ENCODE measurements around the gene PPM1B. TPM values are rescaled to one million over a fixed set of nuclear protein-coding genes. Genes with fewer than 3 reads are reported as not detected.

Gene PPM1B
- total RNA-seq, 1 donor from 2014 or later, result 36.2 TPM

- Mint-ChIP-seq H3K4me3 (ENCODE audit: unreplicated experiment) (no peak overlapping the region), H3K27ac (ENCODE audit: unreplicated experiment) (peak overlapping the region; percentile 28), H3K9me3 (ENCODE audit: unreplicated experiment) (no peaks in the 10 kb centered on the region), H3K36me3 (ENCODE audit: unreplicated experiment) (peaks cover 2% of the 10 kb centered on the region), H3K4me1 (ENCODE audit: unreplicated experiment) (peaks cover 45% of the 10 kb centered on the region), H3K27me3 (ENCODE audit: unreplicated experiment) (no peaks in the 10 kb centered on the region)
- TF ChIP-seq CTCF (IDR thresholded peaks at IDR 0.05), result no peak
- no peak for DNase-seq (ENCODE audit: extremely low spot score, unreplicated experiment)
These were observed 3.9 kb downstream of the PPM1B start for GRCh38 chr2:44172576-44172975.

GRCh38 chr2:44178950-44179349 is 10.3 kb downstream of the PPM1B start:
- no peak for DNase-seq (ENCODE audit: extremely low spot score, unreplicated experiment)
- H3K4me1 Mint-ChIP-seq (ENCODE audit: unreplicated experiment), result peaks cover 17% of the 10 kb centered on the region
- no peak for TF ChIP-seq CTCF (IDR thresholded peaks at IDR 0.05)
- H3K9me3 Mint-ChIP-seq (ENCODE audit: unreplicated experiment), result no peaks in the 10 kb centered on the region
- no peak overlapping the region for H3K4me3 Mint-ChIP-seq (ENCODE audit: unreplicated experiment)
- no peak overlapping the region for H3K27ac Mint-ChIP-seq (ENCODE audit: unreplicated experiment)
- H3K27me3 Mint-ChIP-seq (ENCODE audit: unreplicated experiment), result no peaks in the 10 kb centered on the region
- H3K36me3 Mint-ChIP-seq (ENCODE audit: unreplicated experiment), result peaks cover 9% of the 10 kb centered on the region

- TF ChIP-seq CTCF (IDR thresholded peaks at IDR 0.05), result no peak
- no peaks in the 10 kb centered on the region for H3K9me3 Mint-ChIP-seq (ENCODE audit: unreplicated experiment)
- H3K4me1 Mint-ChIP-seq (ENCODE audit: unreplicated experiment), result peaks cover 19% of the 10 kb centered on the region
- no peak overlapping the region for H3K4me3 Mint-ChIP-seq (ENCODE audit: unreplicated experiment)
- H3K27ac Mint-ChIP-seq (ENCODE audit: unreplicated experiment), result no peak overlapping the region
- peaks cover 7% of the 10 kb centered on the region for H3K36me3 Mint-ChIP-seq (ENCODE audit: unreplicated experiment)
- no peak for DNase-seq (ENCODE audit: extremely low spot score, unreplicated experiment)
- H3K27me3 Mint-ChIP-seq (ENCODE audit: unreplicated experiment), result no peaks in the 10 kb centered on the region
These were observed 13.0 kb downstream of the PPM1B start for GRCh38 chr2:44181648-44182047.

GRCh38 chr2:44184106-44184505 is 15.4 kb downstream of the PPM1B start:
- Mint-ChIP-seq H3K36me3 (ENCODE audit: unreplicated experiment) (peaks cover 5% of the 10 kb centered on the region), H3K27ac (ENCODE audit: unreplicated experiment) (no peak overlapping the region), H3K4me3 (ENCODE audit: unreplicated experiment) (no peak overlapping the region), H3K4me1 (ENCODE audit: unreplicated experiment) (peaks cover 28% of the 10 kb centered on the region), H3K9me3 (ENCODE audit: unreplicated experiment) (no peaks in the 10 kb centered on the region), H3K27me3 (ENCODE audit: unreplicated experiment) (no peaks in the 10 kb centered on the region)
- no peak for DNase-seq (ENCODE audit: extremely low spot score, unreplicated experiment)
- no peak for TF ChIP-seq CTCF (IDR thresholded peaks at IDR 0.05)

- H3K36me3 Mint-ChIP-seq (ENCODE audit: unreplicated experiment), result no peaks in the 10 kb centered on the region
- no peak for DNase-seq (ENCODE audit: extremely low spot score, unreplicated experiment)
- no peak overlapping the region for H3K4me3 Mint-ChIP-seq (ENCODE audit: unreplicated experiment)
- no peak overlapping the region for H3K27ac Mint-ChIP-seq (ENCODE audit: unreplicated experiment)
- H3K9me3 Mint-ChIP-seq (ENCODE audit: unreplicated experiment), result no peaks in the 10 kb centered on the region
- no peaks in the 10 kb centered on the region for H3K27me3 Mint-ChIP-seq (ENCODE audit: unreplicated experiment)
- TF ChIP-seq CTCF (IDR thresholded peaks at IDR 0.05), result no peak
- H3K4me1 Mint-ChIP-seq (ENCODE audit: unreplicated experiment), result peaks cover 41% of the 10 kb centered on the region
These were observed 18.1 kb downstream of the PPM1B start for GRCh38 chr2:44186810-44187209.

All from osteocyte (in vitro differentiated cells).